GM12864 (cell line): ENCODE data around the gene RMRP.

ENCODE experiments used
- DNase-seq: peaks from one replicate; pipeline ENCODE4 v3.0.0-alpha.2; 2011; ENCODE audit warnings: low read depth
- H3K4me3 ChIP-seq: 2 replicates; pipeline ENCODE4 v1.5.1; 2011; ENCODE audit warnings: mild to moderate bottlenecking, low read depth, low read length, control low read depth
- CTCF ChIP-seq: IDR thresholded peaks from 2 replicates; pipeline ENCODE4 v1.5.1; 2011; ENCODE audit warnings: low read depth, mild to moderate bottlenecking, moderate library complexity, low read length, control low read depth, inconsistent platforms; ENCODE audit errors: missing control alignments

RMRP gene

GRCh38 chr9:35691334-35691650 is 33.5 kb upstream of the RMRP start:
- no peak for DNase-seq
- TF ChIP-seq CTCF = no peak
- peak overlapping the region; percentile 66 for H3K4me3 ChIP-seq

GRCh38 chr9:35690614-35691333 is 33.0 kb upstream of the RMRP start:
- DNase-seq = no peak
- peak overlapping the region; percentile 66 for H3K4me3 ChIP-seq
- TF ChIP-seq CTCF = no peak

GRCh38 chr9:35690294-35690613 is 32.4 kb upstream of the RMRP start:
- no peak for DNase-seq
- peak overlapping the region; percentile 66 for H3K4me3 ChIP-seq

GRCh38 chr9:35689542-35690293 is 31.9 kb upstream of the RMRP start, which contains the start of gene TPM2:
Gene TPM2 (minus strand): TSS chr9:35689925. CDS start chr9:35689817, 108 bp downstream.
- TF ChIP-seq CTCF = no peak
- no peak for DNase-seq
- peak within 1 kb of the TSS; percentile 66 for H3K4me3 ChIP-seq

More at GRCh38 chr9:35690294-35690613, 32.4 kb upstream of the RMRP start:
- TF ChIP-seq CTCF = no peak

- no peak overlapping the region for H3K4me3 ChIP-seq
- no peak for DNase-seq
- no peak for TF ChIP-seq CTCF
Observed at GRCh38 chr9:35688558-35689541, 31.0 kb upstream of the RMRP start.

GRCh38 chr9:35687972-35688557 is 30.2 kb upstream of the RMRP start:
- H3K4me3 ChIP-seq = no peak overlapping the region
- DNase-seq = no peak
- TF ChIP-seq CTCF = no peak
